HepG2 (cell line): ENCODE measurements around the gene CRIM1. TPM values are rescaled to one million over a fixed set of nuclear protein-coding genes. Genes with fewer than 3 reads are reported as not detected.

Experiments used
- HDAC6 ChIP-seq: fragments of 200-600 bp; sonication (generic); IDR thresholded peaks from 2 replicates; pipeline ENCODE4 v1.7.0; 2017; ENCODE audit warnings: mild to moderate bottlenecking, antibody characterized with exemption, low read length, low read depth
- SMC3 ChIP-seq: IDR thresholded peaks from 2 replicates; pipeline ENCODE4 v1.6.1; 2011; ENCODE audit warnings: low read length, improper control_type of control experiment
- TCF7L2 ChIP-seq: IDR thresholded peaks from 2 replicates; pipeline ENCODE4 v1.6.1; 2011; ENCODE audit warnings: mild to moderate bottlenecking, low read depth, low read length, moderate library complexity
- ZBTB42 ChIP-seq: sonication (generic); formaldehyde crosslinking; IDR thresholded peaks from 2 replicates; pipeline ENCODE4 v1.5.0; 2020; ENCODE audit warnings: mild to moderate bottlenecking, missing genetic modification reagents
- polyA plus RNA-seq, 8 experiments: library from polyadenylated mRNA; depleted of rRNA in 3 of 8; stranded (reverse) in 7 of 8; unstranded in 1 of 8; fragments of >200 nt; fragmentation: Illumina TruSeq in 4 of 8; extraction: Trizol in 4 of 8; gene quantifications; 2 replicates each; pipeline versions ENCODE4 v1.2.1 to v1.2.3, GENCODE V29; 2011 to 2016; ENCODE audit warnings: low read depth in 4 of 8, missing spikeins in 1 of 8, mixed read lengths in 1 of 8; ENCODE audit not compliant: insufficient read depth in 1 of 8
- total RNA-seq, 5 experiments: library from RNA; depleted of rRNA; stranded (reverse); fragments of >200 nt; fragmentation: Illumina TruSeq; extraction: Trizol; gene quantifications; 2 replicates each; pipeline ENCODE4 v1.2.3, GENCODE V29; 2016; ENCODE audit warnings: low read depth in 1 of 5
- TF ChIP-seq, protein P1 (sequence below): sonication (generic); formaldehyde crosslinking; IDR thresholded peaks from 2 replicates; pipeline ENCODE4 v1.5.1; 2020; ENCODE audit warnings: missing genetic modification reagents, mild to moderate bottlenecking, borderline replicate concordance
- TF ChIP-seq, protein P2 (sequence below): IDR thresholded peaks from 2 replicates; pipeline ENCODE4 v1.6.1; 2012; ENCODE audit warnings: low read depth, low read length, improper control_type of control experiment
- TF ChIP-seq, protein P3 (sequence below): sonication (generic); formaldehyde crosslinking; IDR thresholded peaks from 2 replicates; pipeline ENCODE4 v1.5.0; 2020; ENCODE audit warnings: mild to moderate bottlenecking, missing genetic modification reagents, moderate library complexity

The CRIM1 gene
- total and polyA plus RNA-seq, 2 of the 13 experiments (the other 11 are each of a cell fraction or from before 2014, with no cell fraction given) = 39.1 to 69.9 TPM

DNA sequence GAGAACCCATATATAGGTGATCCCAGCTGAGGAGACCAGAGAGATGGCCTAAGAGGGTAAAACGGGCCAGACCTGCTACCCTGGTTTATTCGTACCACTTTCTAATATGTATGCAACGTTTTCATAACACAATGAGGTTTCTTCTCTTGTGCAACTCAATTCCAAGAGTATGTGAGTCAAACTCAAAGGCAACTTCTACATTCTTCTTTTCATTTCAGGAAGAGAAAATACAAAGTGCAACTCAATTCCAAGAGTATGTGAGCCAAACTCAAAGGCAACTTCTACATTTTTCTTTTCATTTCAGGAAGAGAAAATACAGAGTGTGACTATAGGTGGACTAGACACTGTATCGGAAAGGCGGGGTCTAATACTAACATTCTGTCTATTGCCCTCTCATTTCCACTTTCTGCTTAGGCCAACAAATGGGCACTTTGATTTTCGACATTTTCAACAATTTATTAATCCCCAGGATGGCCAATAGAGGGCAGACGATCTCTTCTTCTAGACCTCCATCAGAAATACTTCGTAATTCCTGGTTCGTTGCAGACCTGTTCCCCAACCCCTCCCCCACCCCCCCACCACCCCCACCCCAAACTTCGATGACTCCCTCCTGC is 3.7 kb upstream of the CRIM1 start (continued):
- TF ChIP-seq, protein P1, sequence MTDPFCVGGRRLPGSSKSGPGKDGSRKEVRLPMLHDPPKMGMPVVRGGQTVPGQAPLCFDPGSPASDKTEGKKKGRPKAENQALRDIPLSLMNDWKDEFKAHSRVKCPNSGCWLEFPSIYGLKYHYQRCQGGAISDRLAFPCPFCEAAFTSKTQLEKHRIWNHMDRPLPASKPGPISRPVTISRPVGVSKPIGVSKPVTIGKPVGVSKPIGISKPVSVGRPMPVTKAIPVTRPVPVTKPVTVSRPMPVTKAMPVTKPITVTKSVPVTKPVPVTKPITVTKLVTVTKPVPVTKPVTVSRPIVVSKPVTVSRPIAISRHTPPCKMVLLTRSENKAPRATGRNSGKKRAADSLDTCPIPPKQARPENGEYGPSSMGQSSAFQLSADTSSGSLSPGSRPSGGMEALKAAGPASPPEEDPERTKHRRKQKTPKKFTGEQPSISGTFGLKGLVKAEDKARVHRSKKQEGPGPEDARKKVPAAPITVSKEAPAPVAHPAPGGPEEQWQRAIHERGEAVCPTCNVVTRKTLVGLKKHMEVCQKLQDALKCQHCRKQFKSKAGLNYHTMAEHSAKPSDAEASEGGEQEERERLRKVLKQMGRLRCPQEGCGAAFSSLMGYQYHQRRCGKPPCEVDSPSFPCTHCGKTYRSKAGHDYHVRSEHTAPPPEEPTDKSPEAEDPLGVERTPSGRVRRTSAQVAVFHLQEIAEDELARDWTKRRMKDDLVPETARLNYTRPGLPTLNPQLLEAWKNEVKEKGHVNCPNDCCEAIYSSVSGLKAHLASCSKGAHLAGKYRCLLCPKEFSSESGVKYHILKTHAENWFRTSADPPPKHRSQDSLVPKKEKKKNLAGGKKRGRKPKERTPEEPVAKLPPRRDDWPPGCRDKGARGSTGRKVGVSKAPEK (CRISPR knock-in tag) = no peak
- TF ChIP-seq TCF7L2 (no peak), SMC3 (peak; percentile 69; the same call in 1 of the 2 replicates), ZBTB42 (CRISPR knock-in tag) (no peak), HDAC6 (no peak)
- TF ChIP-seq, protein P2, sequence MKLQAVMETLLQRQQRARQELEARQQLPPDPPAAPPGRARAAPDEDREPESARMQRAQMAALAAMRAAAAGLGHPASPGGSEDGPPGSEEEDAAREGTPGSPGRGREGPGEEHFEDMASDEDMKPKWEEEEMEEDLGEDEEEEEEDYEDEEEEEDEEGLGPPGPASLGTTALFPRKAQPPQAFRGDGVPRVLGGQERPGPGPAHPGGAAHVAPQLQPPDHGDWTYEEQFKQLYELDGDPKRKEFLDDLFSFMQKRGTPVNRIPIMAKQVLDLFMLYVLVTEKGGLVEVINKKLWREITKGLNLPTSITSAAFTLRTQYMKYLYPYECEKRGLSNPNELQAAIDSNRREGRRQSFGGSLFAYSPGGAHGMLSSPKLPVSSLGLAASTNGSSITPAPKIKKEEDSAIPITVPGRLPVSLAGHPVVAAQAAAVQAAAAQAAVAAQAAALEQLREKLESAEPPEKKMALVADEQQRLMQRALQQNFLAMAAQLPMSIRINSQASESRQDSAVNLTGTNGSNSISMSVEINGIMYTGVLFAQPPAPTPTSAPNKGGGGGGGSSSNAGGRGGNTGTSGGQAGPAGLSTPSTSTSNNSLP = peak; percentile 89
- TF ChIP-seq, protein P3, sequence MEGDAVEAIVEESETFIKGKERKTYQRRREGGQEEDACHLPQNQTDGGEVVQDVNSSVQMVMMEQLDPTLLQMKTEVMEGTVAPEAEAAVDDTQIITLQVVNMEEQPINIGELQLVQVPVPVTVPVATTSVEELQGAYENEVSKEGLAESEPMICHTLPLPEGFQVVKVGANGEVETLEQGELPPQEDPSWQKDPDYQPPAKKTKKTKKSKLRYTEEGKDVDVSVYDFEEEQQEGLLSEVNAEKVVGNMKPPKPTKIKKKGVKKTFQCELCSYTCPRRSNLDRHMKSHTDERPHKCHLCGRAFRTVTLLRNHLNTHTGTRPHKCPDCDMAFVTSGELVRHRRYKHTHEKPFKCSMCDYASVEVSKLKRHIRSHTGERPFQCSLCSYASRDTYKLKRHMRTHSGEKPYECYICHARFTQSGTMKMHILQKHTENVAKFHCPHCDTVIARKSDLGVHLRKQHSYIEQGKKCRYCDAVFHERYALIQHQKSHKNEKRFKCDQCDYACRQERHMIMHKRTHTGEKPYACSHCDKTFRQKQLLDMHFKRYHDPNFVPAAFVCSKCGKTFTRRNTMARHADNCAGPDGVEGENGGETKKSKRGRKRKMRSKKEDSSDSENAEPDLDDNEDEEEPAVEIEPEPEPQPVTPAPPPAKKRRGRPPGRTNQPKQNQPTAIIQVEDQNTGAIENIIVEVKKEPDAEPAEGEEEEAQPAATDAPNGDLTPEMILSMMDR = peak; percentile 78
- TF ChIP-seq, all 625 proteins: peak for 14
